ENCODE results near the gene MBP.

Gene MBP

DNA sequence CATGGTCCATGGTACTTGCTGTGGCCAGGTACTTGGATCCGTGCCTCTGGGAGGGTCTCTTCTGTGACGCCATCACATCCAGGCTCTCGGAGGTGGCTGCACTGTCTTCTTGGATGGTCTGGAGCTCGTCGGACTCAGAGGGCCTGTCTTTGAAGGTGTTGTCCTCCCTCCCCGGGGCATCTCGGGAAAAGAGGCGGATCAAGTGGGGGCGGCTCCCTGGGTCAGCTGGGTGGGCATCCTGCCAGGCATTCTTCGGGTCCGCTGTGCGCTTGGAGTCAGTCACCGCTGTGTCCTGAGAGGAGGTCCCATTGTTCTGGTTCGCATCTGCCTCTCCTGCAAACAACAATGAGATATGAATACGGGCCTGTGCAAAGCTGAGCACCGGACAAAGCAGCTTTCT is 115.6 kb downstream of the MBP start:
- DNase-seq, result no peak

DNA sequence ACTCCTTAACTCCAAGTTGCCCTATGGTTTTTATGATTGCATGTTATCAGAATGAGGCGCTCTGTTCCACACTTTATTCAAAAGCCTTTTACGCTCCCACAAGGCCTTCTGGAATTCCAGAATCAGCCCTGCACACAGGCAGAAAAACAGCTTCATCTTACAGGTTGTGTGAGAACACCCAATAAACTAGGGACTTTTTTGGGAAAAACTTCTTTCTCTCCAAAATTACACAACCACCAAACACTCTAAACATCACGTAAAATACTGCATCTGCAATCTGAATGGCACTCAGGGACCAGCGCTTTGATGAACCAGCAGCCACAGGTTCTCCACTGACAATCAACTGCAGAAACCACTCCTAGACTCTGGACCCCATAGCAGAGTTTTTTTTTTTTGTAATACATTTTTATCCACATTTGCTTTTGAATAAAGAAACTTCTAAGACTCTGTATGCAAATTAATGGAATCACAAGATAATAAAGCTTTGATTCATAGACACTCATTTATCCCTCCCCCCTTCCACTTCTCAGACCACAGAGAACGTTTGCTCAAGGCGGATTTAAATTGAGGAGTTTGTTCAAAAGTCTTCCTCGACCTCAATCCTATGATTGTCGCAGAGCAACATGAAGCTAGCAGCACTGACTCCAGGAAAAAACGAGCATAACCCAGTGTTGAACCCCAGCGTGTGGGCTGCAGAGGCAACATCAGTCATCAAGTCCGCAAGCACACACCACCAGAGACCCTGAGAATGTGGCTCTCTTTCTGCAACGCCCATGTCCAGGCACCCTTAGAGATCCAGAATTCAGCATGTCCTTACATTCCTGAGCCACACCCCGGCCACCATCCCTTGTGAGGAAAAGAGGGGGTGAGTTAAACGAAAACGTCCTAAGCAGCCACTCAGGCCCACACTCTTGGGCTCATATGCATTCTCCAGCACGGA is 116.5 kb downstream of the MBP start:
- no peak for DNase-seq

DNA sequence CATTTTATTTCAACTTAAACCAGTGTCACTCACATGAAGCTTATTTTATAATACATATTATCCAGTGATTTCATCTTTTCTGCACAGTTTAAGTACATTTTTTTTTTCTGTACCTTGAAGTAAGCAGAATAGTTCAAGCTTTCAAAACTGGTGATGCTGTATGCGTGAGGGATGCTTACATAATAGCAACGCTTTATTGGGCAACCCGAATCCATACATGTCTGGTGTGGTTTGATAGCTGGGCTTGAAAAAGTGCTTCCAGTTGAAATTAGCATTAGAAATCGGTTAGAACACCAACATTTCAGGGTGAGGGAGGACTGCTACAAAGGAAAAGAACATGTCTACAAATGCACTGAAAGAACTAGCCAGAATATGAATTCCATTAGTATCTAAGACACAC is 117.4 kb downstream of the MBP start:
- no peak for DNase-seq

GRCh38 chr18:77014538-77014937 is 118.0 kb downstream of the MBP start:
- DNase-seq, result no peak

DNA sequence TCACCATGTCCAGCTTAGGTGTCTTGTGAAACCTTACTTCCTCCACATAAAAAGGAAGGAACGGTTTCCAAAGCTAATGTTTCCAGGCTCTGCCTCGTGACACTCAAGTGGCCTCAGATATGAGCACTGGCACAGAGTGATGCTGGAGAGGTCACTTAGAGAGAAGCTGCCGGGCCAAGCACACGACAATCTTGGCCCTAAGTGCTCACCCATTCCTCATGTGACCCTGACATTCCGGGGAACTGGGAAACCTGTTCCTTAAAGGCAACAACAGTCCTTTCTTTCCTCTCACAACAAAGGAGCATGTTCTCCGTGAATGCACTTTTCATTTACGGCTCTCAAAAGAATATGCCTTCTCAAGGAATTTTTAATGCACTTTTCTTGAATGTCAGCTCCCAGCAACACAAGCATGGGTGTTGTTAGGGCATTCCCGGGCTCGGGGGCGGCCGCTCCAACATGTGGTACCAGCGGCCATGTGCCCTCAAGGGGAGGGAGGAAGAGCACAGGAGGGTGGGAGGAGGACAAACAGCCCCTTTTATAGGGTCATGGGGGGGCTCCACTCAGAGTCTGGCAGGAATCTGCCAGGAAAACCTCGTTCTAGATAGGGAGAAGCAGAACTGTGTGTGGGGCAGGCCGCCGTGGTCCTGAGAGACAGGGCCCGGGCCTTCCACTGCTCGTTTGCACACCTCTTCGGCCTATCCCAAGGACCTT is 118.6 kb downstream of the MBP start:
- no peak for DNase-seq

- no peak for DNase-seq
Observed at GRCh38 chr18:77012806-77013541, 119.6 kb downstream of the MBP start.

DNA sequence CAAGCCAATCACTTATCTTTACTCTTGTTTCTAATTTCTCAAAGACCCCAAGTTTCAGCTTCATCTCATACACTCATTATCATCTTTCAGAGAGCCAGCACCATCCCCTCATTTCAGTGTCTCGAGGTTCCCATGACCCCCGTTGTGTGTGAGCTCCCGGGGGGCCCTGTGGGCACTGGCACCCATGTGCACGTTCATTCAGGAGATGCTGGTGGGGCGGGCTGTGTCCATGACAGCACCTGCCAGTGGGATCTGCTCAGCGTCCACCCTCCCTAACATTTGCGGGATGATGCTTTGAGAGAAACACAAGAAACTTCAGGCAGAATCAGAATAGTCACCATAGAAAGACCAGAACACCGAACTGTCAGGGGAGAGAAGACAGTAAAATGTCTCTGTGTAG is 120.5 kb downstream of the MBP start:
- DNase-seq, result no peak

GRCh38 chr18:77009675-77010074 is 122.9 kb downstream of the MBP start:
- no peak for DNase-seq

DNA sequence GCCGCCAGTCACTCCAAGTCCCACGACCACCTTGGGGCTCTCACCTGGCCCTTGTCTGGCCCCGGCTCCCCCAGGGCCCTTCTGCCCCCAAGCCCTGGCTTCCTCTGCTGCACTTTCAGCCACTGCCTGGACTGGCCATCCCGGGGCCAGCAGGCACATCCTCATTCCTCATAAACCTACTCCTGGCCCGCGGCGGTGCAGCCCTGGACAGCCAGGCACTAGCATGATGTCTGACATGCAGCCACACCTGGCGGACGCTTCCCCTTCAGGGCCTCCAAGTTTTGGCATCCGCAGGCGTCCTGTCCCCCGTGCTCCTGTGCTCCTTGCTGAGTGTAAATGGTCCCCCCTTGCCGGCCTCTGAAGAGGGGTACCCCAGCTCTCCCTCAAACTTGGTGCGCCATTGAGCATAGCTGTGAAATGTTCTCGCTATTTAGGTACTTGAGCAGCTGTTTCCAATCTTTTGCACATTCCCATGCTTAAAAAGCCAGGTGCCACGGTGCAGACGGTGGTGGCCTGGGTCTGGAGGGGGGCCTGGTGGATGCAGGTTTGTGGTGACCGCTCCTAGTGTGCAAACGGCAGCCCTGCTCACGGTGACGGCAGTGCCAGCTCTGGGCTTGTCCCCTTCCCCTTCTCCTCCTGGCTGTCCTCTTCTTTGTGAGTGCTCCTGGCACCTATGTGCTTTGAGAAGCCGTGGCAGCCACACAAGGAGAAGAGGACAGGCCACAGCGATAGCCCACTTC is 123.8 kb downstream of the MBP start:
- DNase-seq, result no peak

DNA sequence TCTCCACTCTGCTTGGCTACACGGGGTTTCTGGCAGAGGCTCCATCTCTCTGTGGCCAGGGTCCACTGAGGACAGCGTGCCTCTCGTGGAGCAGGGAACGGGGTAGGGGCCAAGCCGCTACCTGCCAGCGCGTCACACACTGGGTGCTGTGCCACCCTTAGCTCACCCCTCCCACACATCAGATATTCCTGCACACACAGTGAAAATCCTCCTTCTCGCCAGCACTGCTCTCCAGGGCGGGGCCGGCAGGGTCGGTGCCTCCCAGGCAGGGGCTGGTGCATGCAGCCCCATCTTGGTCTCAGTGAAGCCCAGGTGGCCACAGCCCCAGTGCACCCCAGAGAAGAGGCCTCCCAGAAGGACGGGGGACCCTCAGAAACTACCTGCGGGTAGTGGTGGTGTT is 124.6 kb downstream of the MBP start:
- no peak for DNase-seq

- no peak for DNase-seq
Observed at GRCh38 chr18:77007251-77007650, 125.3 kb downstream of the MBP start.

- DNase-seq, result no peak
Observed at GRCh38 chr18:77006305-77007175, 126.0 kb downstream of the MBP start.

- no peak for DNase-seq
Observed at GRCh38 chr18:77005651-77006195, 126.9 kb downstream of the MBP start.

GRCh38 chr18:77004555-77005380 is 127.8 kb downstream of the MBP start:
- no peak for DNase-seq

DNA sequence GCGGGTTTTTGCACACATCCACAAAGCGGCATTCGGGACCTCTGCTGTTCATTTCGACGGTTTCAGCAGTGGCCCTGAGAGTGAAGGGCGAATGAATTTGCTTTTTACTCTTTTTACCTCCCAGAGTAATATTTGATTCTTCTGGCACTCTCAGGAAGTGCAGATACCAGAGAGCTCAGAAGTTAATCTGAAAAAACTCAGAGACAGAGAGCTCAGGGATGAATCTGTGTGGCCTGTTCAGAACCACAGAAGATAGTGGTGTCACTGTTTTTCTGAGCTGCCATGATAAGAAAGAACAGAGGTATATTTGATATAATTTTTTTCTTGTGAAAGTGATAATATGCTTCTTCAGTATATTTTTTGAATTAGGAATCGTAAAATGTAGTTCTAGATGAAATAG is 129.3 kb downstream of the MBP start:
- no peak for DNase-seq

DNA sequence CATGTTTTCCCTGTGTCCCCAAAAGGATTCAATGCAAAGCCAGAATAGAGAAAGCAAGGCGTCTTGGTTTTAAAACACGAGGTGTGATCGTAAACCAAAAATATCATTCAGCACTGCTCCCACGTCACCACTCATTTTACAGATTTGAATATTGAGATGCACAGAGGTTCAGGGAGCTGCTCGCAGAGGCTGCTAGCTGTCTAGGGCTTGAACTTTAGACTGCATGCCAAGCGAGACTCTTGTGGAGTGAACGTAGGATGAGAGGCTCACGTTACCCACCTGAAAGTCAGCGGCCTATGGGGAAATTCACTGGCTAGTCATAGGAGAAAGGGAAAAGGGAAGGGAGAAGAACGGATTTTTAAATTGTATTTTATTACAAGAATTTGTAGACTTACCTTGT is 130.1 kb downstream of the MBP start:
- no peak for DNase-seq

GRCh38 chr18:77001979-77002378 is 130.6 kb downstream of the MBP start:
- DNase-seq, result no peak

- DNase-seq, result no peak
Observed at GRCh38 chr18:77001041-77001440, 131.5 kb downstream of the MBP start.

GRCh38 chr18:77000527-77000926 is 132.1 kb downstream of the MBP start:
- DNase-seq, result peak; percentile 51

DNA sequence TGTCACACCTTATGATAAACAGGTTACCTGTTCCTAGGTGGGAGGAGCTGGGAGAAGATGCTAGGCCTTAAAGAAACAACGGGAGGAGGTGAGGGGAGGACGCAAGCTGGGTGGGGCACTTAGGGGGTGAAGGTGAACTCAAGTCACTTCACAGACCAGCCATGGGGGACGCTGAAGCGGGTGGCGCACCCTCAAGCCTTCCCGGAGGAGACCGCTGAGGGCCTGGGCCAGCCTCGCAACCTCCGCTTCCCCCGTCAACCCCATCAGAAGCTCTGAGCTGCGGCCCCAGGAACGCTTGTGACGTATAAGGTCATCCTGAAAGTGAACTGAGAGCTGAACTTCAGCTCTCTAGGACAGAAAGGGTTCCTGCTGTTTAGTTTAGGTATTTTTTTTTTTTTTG is 133.5 kb downstream of the MBP start:
- DNase-seq, result no peak
